HepG2 (cell line): ENCODE data around the gene RCN1. TPM values are rescaled to one million over a fixed set of nuclear protein-coding genes. Genes with fewer than 3 reads are reported as not detected.

Experiments used
- ATAC-seq: fragments of 200-7000 bp; cut with Tn5 transposase; 3 replicates; pipeline ENCODE4 v1.9.1; 2020; ENCODE audit warnings: mild to moderate bottlenecking, moderate library complexity
- BruUV-seq: library from RNA; stranded (reverse); fragments of 400-500 nt; replicated peaks from 2 replicates; lab custom pipeline; 2021; lab: Mats Ljungman, UMichigan
- CTCF ChIA-PET: fragments of 300-600 bp; formaldehyde crosslinking; extraction: SDS; loops from one replicate; lab custom pipeline; 2021; ENCODE audit warnings: low total read pairs, inconsistent platforms, low intra/inter-chr PET ratio; lab: Yijun Ruan, JAX
- POLR2A ChIA-PET: fragments of 350-600 bp; sonication (Branson Sonifier 250); formaldehyde crosslinking; loops from one replicate; lab custom pipeline; 2020; ENCODE audit warnings: antibody characterized with exemption, inconsistent platforms; lab: Yijun Ruan, JAX
- DNase-seq: peaks from one replicate; pipeline ENCODE4 v3.0.0-alpha.2; 2015; ENCODE audit warnings: low spot score
- FAIRE-seq: peaks from 3 replicates; lab custom pipeline; 2011; peaks lifted over from hg19 to GRCh38; lab: Jason Lieb, UNC
- H2AFZ ChIP-seq: one replicate; pipeline ENCODE4 v1.6.1; 2011; ENCODE audit warnings: low read length, inconsistent platforms
- H3K27ac ChIP-seq: fragments of 300-600 bp; 3 replicates; pipeline ENCODE4 v1.8.0; 2011; ENCODE audit warnings: mixed run types, mild to moderate bottlenecking, mixed read lengths, low read length, inconsistent platforms; ENCODE audit not compliant: insufficient read depth; ENCODE audit errors: extremely low read length
- H3K27me3 ChIP-seq, 2 experiments: fragments of 200-600 bp in 1 of 2; 2 replicates in 1 of 2; 3 replicates in 1 of 2; pipeline versions ENCODE4 v1.6.0 to v1.8.0; 2011; ENCODE audit warnings: low read length in 2 of 2, mild to moderate bottlenecking in 2 of 2, moderate library complexity in 2 of 2, inconsistent platforms in 1 of 2; ENCODE audit not compliant: insufficient read depth in 2 of 2, control insufficient read depth in 1 of 2
- H3K36me3 ChIP-seq, 2 experiments: fragments of 200-600 bp in 1 of 2; replicated peaks in 1 of 2; 2 replicates in 1 of 2; 3 replicates in 1 of 2; pipeline versions ENCODE4 v1.5.1 to v1.8.0; 2011; ENCODE audit warnings: low read length in 2 of 2, inconsistent platforms in 1 of 2; ENCODE audit not compliant: insufficient read depth in 2 of 2, control insufficient read depth in 1 of 2
- H3K4me1 ChIP-seq: 2 replicates; pipeline ENCODE4 v1.5.1; 2012; ENCODE audit warnings: low read length, inconsistent platforms; ENCODE audit not compliant: insufficient read depth
- H3K4me2 ChIP-seq: 2 replicates; pipeline ENCODE4 v1.6.0; 2011; ENCODE audit warnings: low read depth, low read length, inconsistent platforms
- H3K4me3 ChIP-seq, 3 experiments: fragments of 200-600 bp in 1 of 3; sonication (generic), shearing (Covaris generic) in 1 of 3; replicated peaks in 1 of 3; 2 replicates each; pipeline ENCODE4 v1.5.1; 2011 to 2016; ENCODE audit warnings: low read length in 3 of 3, inconsistent platforms in 2 of 3, low read depth in 2 of 3, mild to moderate bottlenecking in 2 of 3, control low read depth in 1 of 3, mixed read lengths in 1 of 3; ENCODE audit not compliant: insufficient read depth in 1 of 3
- H3K79me2 ChIP-seq: one replicate; pipeline ENCODE4 v1.6.1; 2011; ENCODE audit warnings: low read length, inconsistent platforms; ENCODE audit not compliant: insufficient read depth
- H3K9ac ChIP-seq: 2 replicates; pipeline ENCODE4 v1.6.0; 2011; ENCODE audit warnings: mild to moderate bottlenecking, low read depth, low read length, inconsistent platforms; ENCODE audit not compliant: insufficient read depth
- H3K9me3 ChIP-seq: 2 replicates; pipeline ENCODE4 v1.5.1; 2012; ENCODE audit warnings: mild to moderate bottlenecking, low read length
- H4K20me1 ChIP-seq: 2 replicates; pipeline ENCODE4 v1.6.0; 2011; ENCODE audit warnings: inconsistent platforms, mild to moderate bottlenecking, low read length, moderate library complexity; ENCODE audit not compliant: insufficient read depth
- HCFC1 ChIP-seq: fragments of 150-350 bp; IDR thresholded peaks from 2 replicates; pipeline ENCODE4 v1.6.1; 2014; ENCODE audit warnings: low read depth, low read length
- MAZ ChIP-seq, 2 experiments: sonication (generic) in 1 of 2; formaldehyde crosslinking in 1 of 2; IDR thresholded peaks; 2 replicates each; pipeline versions ENCODE4 v1.5.0 to v1.6.1; 2012 to 2020; ENCODE audit warnings: low read depth in 2 of 2, mild to moderate bottlenecking in 2 of 2, borderline replicate concordance in 1 of 2, improper control_type of control experiment in 1 of 2, low read length in 1 of 2, missing genetic modification reagents in 1 of 2, moderate library complexity in 1 of 2
- NFATC3 ChIP-seq: sonication (generic); formaldehyde crosslinking; IDR thresholded peaks from 2 replicates; pipeline ENCODE4 v1.5.1; 2020; ENCODE audit warnings: mild to moderate bottlenecking, missing genetic modification reagents
- REPIN1 ChIP-seq: sonication (generic); formaldehyde crosslinking; IDR thresholded peaks from 2 replicates; pipeline ENCODE4 v1.8.0; 2022; ENCODE audit warnings: missing genetic modification reagents, low read depth, mild to moderate bottlenecking, borderline replicate concordance
- SPEN ChIP-seq: sonication (generic); formaldehyde crosslinking; IDR thresholded peaks from 2 replicates; pipeline ENCODE4 v1.5.1; 2020; ENCODE audit warnings: low read depth, mild to moderate bottlenecking, missing genetic modification reagents
- ZFYVE20 ChIP-seq: sonication (generic); formaldehyde crosslinking; IDR thresholded peaks from 2 replicates; pipeline ENCODE4 v1.8.0; 2023; ENCODE audit warnings: low read depth, mild to moderate bottlenecking, moderate library complexity, missing genetic modification reagents, borderline replicate concordance
- ZMYM2 ChIP-seq: sonication (generic); formaldehyde crosslinking; IDR thresholded peaks from 2 replicates; pipeline ENCODE4 v1.8.0; 2022; ENCODE audit warnings: mild to moderate bottlenecking, missing genetic modification reagents
- ZNF234 ChIP-seq: sonication (generic); formaldehyde crosslinking; conservative IDR thresholded peaks from 2 replicates; pipeline ENCODE4 v1.5.1; 2020; ENCODE audit warnings: mild to moderate bottlenecking, missing genetic modification reagents
- ZNF614 ChIP-seq: IDR thresholded peaks from 2 replicates; pipeline ENCODE4 v1.6.1; 2018; ENCODE audit warnings: missing biosample characterization, missing genetic modification reagents, inconsistent platforms, borderline replicate concordance
- ZNF629 ChIP-seq: sonication (generic); formaldehyde crosslinking; conservative IDR thresholded peaks from 2 replicates; pipeline ENCODE4 v1.5.0; 2020; ENCODE audit warnings: missing genetic modification reagents
- ZNF841 ChIP-seq: sonication (generic); formaldehyde crosslinking; IDR thresholded peaks from 2 replicates; pipeline ENCODE4 v1.8.1; 2023; ENCODE audit warnings: missing genetic modification reagents, borderline replicate concordance
- WGBS: methylation state at CpG from one replicate; pipeline ENCODE4 v1.1.6; 2017; ENCODE audit warnings: low lambda C conversion rate; 5-methylcytosine and 5-hydroxymethylcytosine counted together
- in situ Hi-C: cut with HindIII; loops from 2 replicates; pipeline ENCODE4 v1.10.0; 2017; ENCODE audit warnings: low pct_unique_long_range_greater_than_20kb; ENCODE audit not compliant: extremely low pct_ligation_motif_present
- intact Hi-C: fragments of 100-400 bp; cut with micrococcal nuclease; formaldehyde crosslinking; loops from one replicate; pipeline ENCODE4 v1.10.0; 2022; ENCODE audit not compliant: unreplicated experiment
- polyA plus RNA-seq, 8 experiments: library from polyadenylated mRNA; depleted of rRNA in 3 of 8; stranded (reverse) in 7 of 8; unstranded in 1 of 8; fragments of >200 nt; fragmentation: Illumina TruSeq in 4 of 8; extraction: Trizol in 4 of 8; gene quantifications; 2 replicates each; pipeline versions ENCODE4 v1.2.1 to v1.2.3, GENCODE V29; 2011 to 2016; ENCODE audit warnings: low read depth in 4 of 8, missing spikeins in 1 of 8, mixed read lengths in 1 of 8; ENCODE audit not compliant: insufficient read depth in 1 of 8
- total RNA-seq, 5 experiments: library from RNA; depleted of rRNA; stranded (reverse); fragments of >200 nt; fragmentation: Illumina TruSeq; extraction: Trizol; gene quantifications; 2 replicates each; pipeline ENCODE4 v1.2.3, GENCODE V29; 2016; ENCODE audit warnings: low read depth in 1 of 5
- TF ChIP-seq, protein P1 (sequence below): sonication (generic); formaldehyde crosslinking; IDR thresholded peaks from 2 replicates; pipeline ENCODE4 v1.9.0; 2021; ENCODE audit warnings: missing genetic modification reagents, mild to moderate bottlenecking, borderline replicate concordance
- TF ChIP-seq, protein P2 (sequence below): sonication (generic); formaldehyde crosslinking; IDR thresholded peaks from 2 replicates; pipeline ENCODE4 v1.4.0; 2020; ENCODE audit warnings: missing genetic modification reagents, borderline replicate concordance
- TF ChIP-seq, protein P3 (sequence below): sonication (generic); formaldehyde crosslinking; IDR thresholded peaks from 2 replicates; pipeline ENCODE4 v1.9.0; 2021; ENCODE audit warnings: missing genetic modification reagents, mild to moderate bottlenecking, borderline replicate concordance
- TF ChIP-seq, protein P4 (sequence below): sonication (generic); formaldehyde crosslinking; IDR thresholded peaks from 2 replicates; pipeline ENCODE4 v1.5.0; 2020; ENCODE audit warnings: missing genetic modification reagents, mild to moderate bottlenecking, borderline replicate concordance

RCN1 gene
- total and polyA plus RNA-seq, 2 of the 13 experiments (the other 11 are each of a cell fraction or from before 2014, with no cell fraction given) = 22.0 to 28.5 TPM

DNA sequence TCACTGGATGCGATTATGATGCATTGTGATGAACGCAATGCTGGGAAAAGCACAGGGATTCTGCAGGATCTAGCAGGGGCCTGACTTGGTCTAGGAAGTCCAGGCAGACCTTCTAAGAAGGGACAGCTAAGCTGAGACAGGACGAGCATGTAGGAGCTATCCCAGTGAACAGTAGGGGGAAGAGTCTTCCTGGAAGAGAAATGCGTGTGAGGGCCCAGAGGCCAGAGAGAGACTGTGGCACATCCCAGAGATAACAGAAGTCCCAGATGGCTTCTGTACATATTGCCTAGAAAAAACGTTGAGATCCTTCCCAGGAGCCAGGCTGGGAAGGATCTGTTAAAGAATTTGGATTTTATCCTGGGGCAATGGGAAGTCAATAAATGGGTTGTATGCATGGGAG is 24.6 kb downstream of the RCN1 start:
- FAIRE-seq (no peak), ATAC-seq (no peak; the same call in 2 of the 3 replicates)

DNA sequence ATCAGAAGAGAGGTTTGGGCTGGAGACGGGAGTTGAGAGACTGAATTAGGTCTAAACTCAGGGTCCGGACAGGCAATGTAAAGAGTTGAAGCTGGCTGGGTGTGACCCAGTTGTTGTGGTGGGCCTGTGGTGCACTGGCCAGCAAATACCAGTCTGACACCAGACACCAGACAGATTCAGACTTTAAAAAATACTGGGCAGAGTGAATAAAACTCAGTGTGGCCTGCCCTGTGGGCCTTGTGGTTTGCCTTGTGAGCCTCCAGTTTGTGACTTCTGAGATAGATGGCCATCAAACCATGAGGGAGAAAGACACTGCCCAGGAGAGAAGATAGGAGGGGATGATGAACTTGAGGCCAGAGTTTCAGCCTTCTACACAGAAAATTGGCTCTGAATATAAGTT is 25.8 kb downstream of the RCN1 start:
- BruUV-seq = no TSS peak
- CTCF ChIA-PET = no interaction called here
- intact Hi-C loops (no loop called here), in situ Hi-C loops (no loop called here)
- no peak overlapping the region for H2AFZ ChIP-seq
- DNase-seq (no peak), ATAC-seq (no peak), FAIRE-seq (no peak)
- 7% methylated on average over 2 of the region's 2 CpGs for WGBS
- no peaks in the 10 kb centered on the region for H3K9me3 ChIP-seq
- H3K27ac ChIP-seq = no peak overlapping the region
- no peak overlapping the region for H3K9ac ChIP-seq
- TF ChIP-seq ZNF234 (CRISPR knock-in tag) (no peak), ZNF841 (CRISPR knock-in tag) (no peak), ZNF614 (CRISPR knock-in tag) (no peak)
- TF ChIP-seq, protein P1, sequence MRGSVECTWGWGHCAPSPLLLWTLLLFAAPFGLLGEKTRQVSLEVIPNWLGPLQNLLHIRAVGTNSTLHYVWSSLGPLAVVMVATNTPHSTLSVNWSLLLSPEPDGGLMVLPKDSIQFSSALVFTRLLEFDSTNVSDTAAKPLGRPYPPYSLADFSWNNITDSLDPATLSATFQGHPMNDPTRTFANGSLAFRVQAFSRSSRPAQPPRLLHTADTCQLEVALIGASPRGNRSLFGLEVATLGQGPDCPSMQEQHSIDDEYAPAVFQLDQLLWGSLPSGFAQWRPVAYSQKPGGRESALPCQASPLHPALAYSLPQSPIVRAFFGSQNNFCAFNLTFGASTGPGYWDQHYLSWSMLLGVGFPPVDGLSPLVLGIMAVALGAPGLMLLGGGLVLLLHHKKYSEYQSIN (CRISPR knock-in tag) = no peak
- TF ChIP-seq, protein P2, sequence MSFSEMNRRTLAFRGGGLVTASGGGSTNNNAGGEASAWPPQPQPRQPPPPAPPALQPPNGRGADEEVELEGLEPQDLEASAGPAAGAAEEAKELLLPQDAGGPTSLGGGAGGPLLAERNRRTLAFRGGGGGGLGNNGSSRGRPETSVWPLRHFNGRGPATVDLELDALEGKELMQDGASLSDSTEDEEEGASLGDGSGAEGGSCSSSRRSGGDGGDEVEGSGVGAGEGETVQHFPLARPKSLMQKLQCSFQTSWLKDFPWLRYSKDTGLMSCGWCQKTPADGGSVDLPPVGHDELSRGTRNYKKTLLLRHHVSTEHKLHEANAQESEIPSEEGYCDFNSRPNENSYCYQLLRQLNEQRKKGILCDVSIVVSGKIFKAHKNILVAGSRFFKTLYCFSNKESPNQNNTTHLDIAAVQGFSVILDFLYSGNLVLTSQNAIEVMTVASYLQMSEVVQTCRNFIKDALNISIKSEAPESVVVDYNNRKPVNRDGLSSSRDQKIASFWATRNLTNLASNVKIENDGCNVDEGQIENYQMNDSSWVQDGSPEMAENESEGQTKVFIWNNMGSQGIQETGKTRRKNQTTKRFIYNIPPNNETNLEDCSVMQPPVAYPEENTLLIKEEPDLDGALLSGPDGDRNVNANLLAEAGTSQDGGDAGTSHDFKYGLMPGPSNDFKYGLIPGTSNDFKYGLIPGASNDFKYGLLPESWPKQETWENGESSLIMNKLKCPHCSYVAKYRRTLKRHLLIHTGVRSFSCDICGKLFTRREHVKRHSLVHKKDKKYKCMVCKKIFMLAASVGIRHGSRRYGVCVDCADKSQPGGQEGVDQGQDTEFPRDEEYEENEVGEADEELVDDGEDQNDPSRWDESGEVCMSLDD (CRISPR knock-in tag) = no peak
- TF ChIP-seq, protein P3, sequence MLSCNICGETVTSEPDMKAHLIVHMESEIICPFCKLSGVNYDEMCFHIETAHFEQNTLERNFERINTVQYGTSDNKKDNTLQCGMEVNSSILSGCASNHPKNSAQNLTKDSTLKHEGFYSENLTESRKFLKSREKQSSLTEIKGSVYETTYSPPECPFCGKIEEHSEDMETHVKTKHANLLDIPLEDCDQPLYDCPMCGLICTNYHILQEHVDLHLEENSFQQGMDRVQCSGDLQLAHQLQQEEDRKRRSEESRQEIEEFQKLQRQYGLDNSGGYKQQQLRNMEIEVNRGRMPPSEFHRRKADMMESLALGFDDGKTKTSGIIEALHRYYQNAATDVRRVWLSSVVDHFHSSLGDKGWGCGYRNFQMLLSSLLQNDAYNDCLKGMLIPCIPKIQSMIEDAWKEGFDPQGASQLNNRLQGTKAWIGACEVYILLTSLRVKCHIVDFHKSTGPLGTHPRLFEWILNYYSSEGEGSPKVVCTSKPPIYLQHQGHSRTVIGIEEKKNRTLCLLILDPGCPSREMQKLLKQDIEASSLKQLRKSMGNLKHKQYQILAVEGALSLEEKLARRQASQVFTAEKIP (CRISPR knock-in tag) = no peak
- H3K4me3 ChIP-seq = no peak overlapping the region
- H3K4me1 ChIP-seq = peaks cover 12% of the 10 kb centered on the region
- peaks cover under 1% of the 10 kb centered on the region; the same call in 1 of the 2 replicates for H4K20me1 ChIP-seq
- POLR2A ChIA-PET = no interaction called here
- H3K27me3 ChIP-seq = peaks cover 4 to 54% of the 10 kb centered on the region in 2 experiments
- no peaks in the 10 kb centered on the region for H3K79me2 ChIP-seq
- H3K36me3 ChIP-seq = no peaks in the 10 kb centered on the region
- H3K4me2 ChIP-seq = no peak overlapping the region

More for the DNA sequence above, 24.6 kb downstream of the RCN1 start:
- Histone ChIP-seq H2AFZ (no peak overlapping the region), H3K4me1 (peaks cover 18% of the 10 kb centered on the region), H3K9ac (no peak overlapping the region), H3K79me2 (no peaks in the 10 kb centered on the region), H3K4me3 (no peak overlapping the region), H3K9me3 (no peaks in the 10 kb centered on the region), H3K36me3 (no peaks in the 10 kb centered on the region), H4K20me1 (peaks cover 3% of the 10 kb centered on the region; the same call in 1 of the 2 replicates), H3K4me2 (no peak overlapping the region), H3K27me3 (peaks cover 4 to 45% of the 10 kb centered on the region in 2 experiments), H3K27ac (no peak overlapping the region)
- ChIA-PET POLR2A (no interaction called here), CTCF (no interaction called here)
- WGBS = 21% methylated on average over 5 of the region's 5 CpGs
- no TSS peak for BruUV-seq
- intact Hi-C loops (no loop called here), in situ Hi-C loops (no loop called here)
- DNase-seq = no peak
- TF ChIP-seq ZMYM2 = no peak
- TF ChIP-seq NFATC3 (CRISPR knock-in tag) = no peak
- TF ChIP-seq, protein P4, sequence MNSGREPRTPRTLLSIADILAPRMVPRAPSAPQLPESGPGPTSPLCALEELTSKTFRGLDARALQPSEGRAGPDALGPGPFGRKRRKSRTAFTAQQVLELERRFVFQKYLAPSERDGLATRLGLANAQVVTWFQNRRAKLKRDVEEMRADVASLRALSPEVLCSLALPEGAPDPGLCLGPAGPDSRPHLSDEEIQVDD (CRISPR knock-in tag) = no peak
- TF ChIP-seq ZFYVE20 (CRISPR knock-in tag) = no peak
- TF ChIP-seq REPIN1 (CRISPR knock-in tag) = no peak
- no peak for TF ChIP-seq SPEN (CRISPR knock-in tag)
- no peak for TF ChIP-seq MAZ (IDR thresholded peaks at IDR 0.05; ENCODE audit: borderline replicate concordance, low read depth, low read length)
- TF ChIP-seq MAZ (CRISPR knock-in tag; IDR thresholded peaks at IDR 0.05; ENCODE audit: low read depth) = no peak
- TF ChIP-seq HCFC1 = no peak
- no peak for TF ChIP-seq ZNF629 (CRISPR knock-in tag)
